NCI-H2196 (cell line): ENCODE data around the gene SMCHD1.
"Not testable (repeated sequence)": the region's sequence is repeated elsewhere in the genome, so short reads cannot be mapped to it uniquely, and the experiment has no call there.

Source experiments
- DNase-seq: peaks from one replicate; lab custom pipeline; 2025; ENCODE audit not compliant: unreplicated experiment; lab: John Stamatoyannopoulos, UW

SMCHD1 gene

DNA sequence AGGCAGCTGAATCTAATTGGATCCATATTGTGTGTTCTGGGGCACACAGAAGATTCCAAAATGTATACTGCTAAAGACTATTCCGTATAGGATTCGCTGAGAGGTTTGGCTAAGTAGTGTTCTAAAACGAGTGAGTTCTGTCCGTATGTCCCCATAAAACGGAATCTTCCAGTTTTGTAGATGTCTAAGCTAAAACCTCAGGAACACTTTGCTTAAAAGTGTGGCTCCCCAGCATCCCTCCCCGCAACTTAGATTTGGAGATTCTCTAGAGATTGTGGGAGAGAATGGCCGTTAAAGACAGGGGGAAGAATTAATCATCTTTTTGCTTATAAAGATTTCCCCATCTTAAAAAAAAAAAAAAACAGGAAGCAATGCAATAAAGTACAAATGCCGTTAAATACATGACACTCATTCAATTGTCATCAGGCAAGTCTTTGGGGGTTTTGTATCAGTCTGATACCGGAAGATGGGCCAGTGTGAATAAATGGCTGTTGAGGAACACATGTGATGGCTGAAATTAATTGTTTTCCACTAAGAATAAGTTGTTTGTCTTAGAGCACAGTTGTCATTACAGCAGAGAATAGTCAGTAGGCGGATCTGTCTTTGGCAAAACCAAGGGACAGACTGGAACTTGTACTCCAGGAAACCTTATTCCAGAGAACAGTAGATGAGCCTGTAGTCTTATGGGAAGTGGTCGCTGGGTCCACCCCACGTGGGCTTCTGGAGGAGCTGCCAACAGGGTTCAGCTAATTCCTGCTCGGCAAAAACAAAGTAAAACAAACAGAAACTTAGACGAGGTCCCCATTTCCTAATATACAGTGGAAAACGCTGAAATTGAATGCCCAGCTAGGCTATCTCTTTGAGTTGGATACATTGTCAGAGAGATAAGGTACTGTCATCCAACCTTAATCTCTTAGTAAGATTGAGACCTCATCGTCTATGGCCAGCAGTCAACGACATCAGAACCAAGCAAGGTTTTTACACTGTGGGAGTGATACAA, 193.0 kb downstream of the SMCHD1 start:
- no peak for DNase-seq

DNA sequence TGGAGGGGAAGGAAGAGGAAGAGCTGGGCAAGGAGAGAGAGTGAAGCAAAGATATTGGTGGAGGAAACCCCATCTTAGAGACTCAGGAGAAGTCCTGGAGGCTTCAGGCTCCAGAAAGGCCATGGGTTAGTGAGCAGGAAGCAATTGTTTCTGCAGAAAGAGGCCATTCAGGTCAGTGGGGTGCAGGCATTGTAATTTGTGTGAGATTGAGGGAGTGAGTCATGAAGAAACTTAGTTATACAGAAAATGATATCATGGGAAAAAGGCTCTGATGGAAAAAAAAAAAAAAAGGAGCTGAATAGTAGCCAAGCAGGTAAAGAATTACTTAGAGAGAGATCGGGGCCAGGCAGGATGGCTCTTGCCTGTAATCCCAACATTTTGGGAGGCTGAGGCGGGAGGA, 195.3 kb downstream of the SMCHD1 start:
- DNase-seq = no peak

DNA sequence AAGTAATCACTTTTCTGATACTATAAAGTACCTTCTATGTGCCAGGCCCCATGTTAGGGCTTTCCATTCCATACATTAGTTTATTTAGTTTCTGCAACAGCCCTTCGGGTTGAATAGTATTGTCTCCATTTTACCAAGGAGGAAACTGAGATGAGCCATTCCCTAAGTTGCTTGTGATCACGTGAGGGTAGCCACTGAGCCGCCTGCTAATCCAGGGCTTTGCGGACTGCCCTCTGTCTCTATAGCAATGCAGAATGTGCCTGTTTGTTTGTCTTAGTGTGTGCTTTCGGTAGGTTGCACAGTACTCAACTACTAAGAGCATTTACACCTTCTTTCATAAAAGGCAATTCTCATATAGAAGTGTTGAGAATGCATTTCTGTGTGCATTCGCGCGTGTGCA, 196.2 kb downstream of the SMCHD1 start:
- no peak for DNase-seq

DNA sequence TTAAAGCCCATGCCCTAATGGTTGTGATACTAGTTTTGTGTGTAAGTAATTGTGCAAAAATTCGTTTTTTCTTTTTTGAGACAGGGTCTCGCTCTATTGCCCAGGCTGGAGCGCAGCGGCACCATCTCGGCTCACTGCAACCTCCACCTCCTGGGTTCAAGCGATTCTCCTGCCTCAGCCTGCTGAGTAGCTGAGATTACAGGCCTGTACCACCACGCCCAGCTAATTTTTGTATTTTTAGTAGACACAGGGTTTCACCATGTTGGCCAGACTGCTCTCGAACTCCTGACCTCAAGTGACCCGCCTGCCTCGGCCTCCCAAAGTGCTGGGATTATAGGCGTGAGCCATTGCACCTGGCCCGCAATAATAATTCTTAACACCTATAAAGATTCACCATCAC, 196.9 kb downstream of the SMCHD1 start:
- DNase-seq = not testable (repeated sequence)

- no peak for DNase-seq
Measured at GRCh38 chr18:2853173-2853925, 197.8 kb downstream of the SMCHD1 start.

GRCh38 chr18:2853926-2854664, 198.6 kb downstream of the SMCHD1 start:
- DNase-seq = no peak
